Stimulated activated CD4-positive, alpha-beta T cell treated with anti-CD3 and anti-CD28 coated beads, Interleukin-4, amount 100 ng/mL, for 24 hours (primary cell): ENCODE measurements around the gene CLEC12A.
"Not testable (repeated sequence)": the region's sequence is repeated elsewhere in the genome, so short reads cannot be mapped to it uniquely, and the experiment has no call there.

Experiments used
- DNase-seq: peaks from one replicate; pipeline ENCODE4 v3.0.0-alpha.2; 2020

Gene CLEC12A

GRCh38 chr12:9971181-9971580, at the start of gene CLEC12A:
Gene CLEC12A, plus strand, starts transcription at chr12:9971409. Its CDS starts 188 bp downstream, at chr12:9971597.
- DNase-seq: no peak

- no peak for DNase-seq
Observed at GRCh38 chr12:9922429-9922828, 48.8 kb upstream of the CLEC12A start.

GRCh38 chr12:9925705-9926393, 45.4 kb upstream of the CLEC12A start:
- peak; percentile 11 for DNase-seq

- DNase-seq: no peak
Observed at GRCh38 chr12:9926876-9927275, 44.3 kb upstream of the CLEC12A start.

- no peak for DNase-seq
Observed at GRCh38 chr12:9928607-9929006, 42.6 kb upstream of the CLEC12A start.

GRCh38 chr12:9931245-9931644, 40.0 kb upstream of the CLEC12A start:
- DNase-seq: no peak

- no peak for DNase-seq
Observed at GRCh38 chr12:9932270-9932669, 38.9 kb upstream of the CLEC12A start, which contains the start of gene CLEC2A. Gene CLEC2A, minus strand, starts transcription at chr12:9932370. Its CDS starts 41 bp downstream, at chr12:9932329.

- no peak for DNase-seq
Observed at GRCh38 chr12:9933958-9934357, 37.3 kb upstream of the CLEC12A start.

GRCh38 chr12:9935026-9935425, 36.2 kb upstream of the CLEC12A start:
- DNase-seq: no peak

GRCh38 chr12:9936591-9936990, 34.6 kb upstream of the CLEC12A start:
- DNase-seq: no peak

- DNase-seq: no peak
Observed at GRCh38 chr12:9940375-9940774, 30.8 kb upstream of the CLEC12A start.

GRCh38 chr12:9941838-9942237, 29.4 kb upstream of the CLEC12A start:
- DNase-seq: no peak

- DNase-seq: peak; percentile 10
Observed at GRCh38 chr12:9943240-9943639, 28.0 kb upstream of the CLEC12A start.

GRCh38 chr12:9944391-9944790, 26.8 kb upstream of the CLEC12A start:
- no peak for DNase-seq

GRCh38 chr12:9947674-9948073, 23.5 kb upstream of the CLEC12A start:
- DNase-seq: no peak

- no peak for DNase-seq
Observed at GRCh38 chr12:9948606-9949296, 22.5 kb upstream of the CLEC12A start.

GRCh38 chr12:9951026-9951675, 20.1 kb upstream of the CLEC12A start:
- DNase-seq: peak; percentile 15

GRCh38 chr12:9952954-9953729, 18.1 kb upstream of the CLEC12A start:
- not testable (repeated sequence) for DNase-seq

- DNase-seq: no peak
Observed at GRCh38 chr12:9957834-9958233, 13.4 kb upstream of the CLEC12A start.

GRCh38 chr12:9960590-9960989, 10.6 kb upstream of the CLEC12A start:
- no peak for DNase-seq

GRCh38 chr12:9961106-9961505, 10.1 kb upstream of the CLEC12A start:
- no peak for DNase-seq

- DNase-seq: no peak
Observed at GRCh38 chr12:9961901-9962300, 9.3 kb upstream of the CLEC12A start.

- no peak for DNase-seq
Observed at GRCh38 chr12:9969673-9970072, 1.5 kb upstream of the CLEC12A start.
